Gastroesophageal sphincter (tissue), 4 donors: Measurements from ENCODE around the gene CIITA. TPM values are rescaled to one million over a fixed set of nuclear protein-coding genes. Genes with fewer than 3 reads are reported as not detected.

Experiments used
- ATAC-seq: fragments of 150-250 bp; one replicate; pipeline ENCODE4 v1.9.1; 2016; ENCODE audit warnings: mild to moderate bottlenecking, moderate library complexity
- H3K27ac ChIP-seq, 4 donors: fragments of 200-600 bp; sonication (generic) in 3 of 4; 1 replicate in 3 of 4; 2 replicates in 1 of 4; pipeline ENCODE4 v1.5.1; 2016 to 2019
- H3K27me3 ChIP-seq: fragments of 200-600 bp; sonication (generic); one replicate; pipeline ENCODE4 v1.5.1; 2019
- H3K36me3 ChIP-seq, 2 donors: fragments of 200-600 bp; sonication (generic); one replicate each; pipeline ENCODE4 v1.5.1; 2019; ENCODE audit warnings: control low read depth in 1 of 2
- H3K4me1 ChIP-seq, 3 donors: fragments of 200-600 bp; sonication (generic); 1 replicate in 2 of 3; 2 replicates in 1 of 3; pipeline ENCODE4 v1.5.1; 2016 to 2019; ENCODE audit warnings: control low read depth in 2 of 3
- H3K4me3 ChIP-seq, 2 donors: fragments of 200-600 bp; sonication (generic); one replicate each; pipeline ENCODE4 v1.5.1; 2019; ENCODE audit warnings: mild to moderate bottlenecking in 1 of 2, moderate library complexity in 1 of 2
- H3K9me3 ChIP-seq, 3 donors: fragments of 200-600 bp; sonication (generic); one replicate each; pipeline ENCODE4 v1.5.1; 2017 to 2019; ENCODE audit warnings: control low read depth in 2 of 3
- EP300 ChIP-seq: sonication (generic); formaldehyde crosslinking; IDR thresholded peaks from one replicate; pipeline ENCODE4 v1.6.1; 2017; ENCODE audit warnings: antibody characterized with exemption, mild to moderate bottlenecking
- POLR2A ChIP-seq, 2 donors: fragments of 450-650 bp; IDR thresholded peaks; one replicate each; pipeline ENCODE4 v1.6.1; 2017; ENCODE audit warnings: antibody characterized with exemption in 2 of 2, mild to moderate bottlenecking in 2 of 2, moderate library complexity in 1 of 2
- POLR2AphosphoS5 ChIP-seq: sonication (generic); formaldehyde crosslinking; IDR thresholded peaks from one replicate; pipeline ENCODE4 v1.6.1; 2017; ENCODE audit warnings: antibody characterized with exemption
- WGBS, 2 donors: methylation state at CpG; one replicate each; pipeline ENCODE4 v1.1.5; 2018; ENCODE audit warnings: low coverage in 1 of 2; 5-methylcytosine and 5-hydroxymethylcytosine counted together
- total RNA-seq, 4 donors: library from RNA; depleted of rRNA; stranded (reverse); fragments of >200 nt; gene quantifications; one replicate each; pipeline ENCODE4 v1.1.0, GENCODE V29; 2016
- TF ChIP-seq, protein P1 (sequence below), 4 experiments: fragments of 200-600 bp in 2 of 4; fragments of 450-650 bp in 2 of 4; sonication (generic) in 1 of 4; IDR thresholded peaks; one replicate each; pipeline ENCODE4 v1.5.1; 2017 to 2019; ENCODE audit warnings: antibody characterized with exemption in 4 of 4, mild to moderate bottlenecking in 2 of 4, moderate library complexity in 2 of 4

The CIITA gene
- total RNA-seq, 4 donors from 2014 or later = 4.3 to 26.5 (median 7.4) TPM

DNA sequence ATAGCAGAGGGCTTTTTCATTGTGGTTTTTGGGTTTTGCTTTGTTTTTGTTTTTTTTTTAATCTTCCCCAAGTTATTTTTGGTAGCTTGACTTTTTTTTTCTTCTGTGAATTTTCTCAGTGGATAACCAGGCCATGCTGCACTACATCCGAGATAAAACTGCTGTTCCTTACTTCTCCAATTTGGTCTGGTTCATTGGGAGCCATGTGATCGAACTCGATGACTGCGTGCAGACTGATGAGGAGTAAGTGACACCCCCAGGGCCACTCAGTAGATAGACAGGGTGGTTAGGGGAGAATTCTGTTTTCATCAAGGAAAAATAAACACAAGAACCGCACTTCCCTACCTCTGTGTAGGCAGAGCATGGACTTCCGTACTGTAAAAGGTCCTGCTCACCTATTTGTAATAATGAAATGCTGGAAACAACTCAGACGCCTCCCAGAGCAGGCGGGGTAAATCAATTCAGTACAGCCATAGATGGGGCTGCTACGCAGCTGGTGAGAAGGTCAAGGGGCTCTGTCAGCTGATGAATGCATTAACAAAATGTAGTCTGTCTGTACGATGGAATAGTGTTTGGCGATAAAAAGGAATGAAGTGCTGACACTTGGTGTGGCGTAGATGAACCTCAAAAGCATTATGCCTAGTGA, 95.9 kb downstream of the CIITA start:
- ATAC-seq = no peak
- H3K4me3 ChIP-seq = no peak overlapping the region
- WGBS, 2 donors = 83 to 92% methylated on average over 4 to 11 of the region's 12 CpGs
- H3K27me3 ChIP-seq = no peaks in the 10 kb centered on the region
- H3K27ac ChIP-seq = no peak overlapping the region
- no peak for TF ChIP-seq POLR2AphosphoS5
- TF ChIP-seq EP300 = no peak
- TF ChIP-seq POLR2A (IDR thresholded peaks at IDR 0.05) = no peak
- TF ChIP-seq, protein P1, sequence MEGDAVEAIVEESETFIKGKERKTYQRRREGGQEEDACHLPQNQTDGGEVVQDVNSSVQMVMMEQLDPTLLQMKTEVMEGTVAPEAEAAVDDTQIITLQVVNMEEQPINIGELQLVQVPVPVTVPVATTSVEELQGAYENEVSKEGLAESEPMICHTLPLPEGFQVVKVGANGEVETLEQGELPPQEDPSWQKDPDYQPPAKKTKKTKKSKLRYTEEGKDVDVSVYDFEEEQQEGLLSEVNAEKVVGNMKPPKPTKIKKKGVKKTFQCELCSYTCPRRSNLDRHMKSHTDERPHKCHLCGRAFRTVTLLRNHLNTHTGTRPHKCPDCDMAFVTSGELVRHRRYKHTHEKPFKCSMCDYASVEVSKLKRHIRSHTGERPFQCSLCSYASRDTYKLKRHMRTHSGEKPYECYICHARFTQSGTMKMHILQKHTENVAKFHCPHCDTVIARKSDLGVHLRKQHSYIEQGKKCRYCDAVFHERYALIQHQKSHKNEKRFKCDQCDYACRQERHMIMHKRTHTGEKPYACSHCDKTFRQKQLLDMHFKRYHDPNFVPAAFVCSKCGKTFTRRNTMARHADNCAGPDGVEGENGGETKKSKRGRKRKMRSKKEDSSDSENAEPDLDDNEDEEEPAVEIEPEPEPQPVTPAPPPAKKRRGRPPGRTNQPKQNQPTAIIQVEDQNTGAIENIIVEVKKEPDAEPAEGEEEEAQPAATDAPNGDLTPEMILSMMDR (IDR thresholded peaks at IDR 0.05) = no peak
- no peaks in the 10 kb centered on the region for H3K9me3 ChIP-seq
- peaks cover 0 to 10% (median 8%) of the 10 kb centered on the region in 3 donors for H3K4me1 ChIP-seq
- peaks cover 0 to 60% of the 10 kb centered on the region in 2 donors for H3K36me3 ChIP-seq

DNA sequence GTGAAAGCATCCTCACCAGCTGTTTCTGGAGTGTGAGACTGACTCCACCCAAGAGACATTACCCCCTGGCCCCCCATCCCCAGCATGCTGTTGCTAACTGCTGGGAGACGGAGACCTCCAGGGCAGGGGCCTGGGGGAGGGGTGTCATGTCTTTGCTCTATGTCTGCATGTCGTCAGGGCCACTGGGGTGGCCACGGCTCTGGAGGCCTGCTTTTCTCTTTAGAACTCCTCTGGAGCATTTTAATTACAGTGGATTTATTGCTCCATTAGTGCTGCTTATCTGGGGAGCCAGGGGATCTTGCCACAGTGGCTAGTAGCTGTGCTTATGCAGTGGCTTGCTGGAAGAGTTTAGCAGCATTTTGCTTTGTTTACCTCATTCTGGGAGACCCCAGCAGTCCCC, 99.6 kb downstream of the CIITA start:
- Histone ChIP-seq H3K9me3 (no peaks in the 10 kb centered on the region), H3K4me1 (peaks cover 0 to 34% (median 18%) of the 10 kb centered on the region in 3 donors), H3K4me3 (no peak overlapping the region), H3K27ac (no peak overlapping the region), H3K36me3 (peaks cover 0 to 49% of the 10 kb centered on the region in 2 donors), H3K27me3 (no peaks in the 10 kb centered on the region)
- WGBS, 2 donors = 34% methylated on average over 2 of the region's 3 CpGs; no CpG with 5 or more reads in 1 of the 2 donors
- TF ChIP-seq POLR2AphosphoS5 (no peak), EP300 (no peak), POLR2A (IDR thresholded peaks at IDR 0.05) (no peak)
- TF ChIP-seq, protein P1 (IDR thresholded peaks at IDR 0.05) = no peak
- ATAC-seq = no peak

DNA sequence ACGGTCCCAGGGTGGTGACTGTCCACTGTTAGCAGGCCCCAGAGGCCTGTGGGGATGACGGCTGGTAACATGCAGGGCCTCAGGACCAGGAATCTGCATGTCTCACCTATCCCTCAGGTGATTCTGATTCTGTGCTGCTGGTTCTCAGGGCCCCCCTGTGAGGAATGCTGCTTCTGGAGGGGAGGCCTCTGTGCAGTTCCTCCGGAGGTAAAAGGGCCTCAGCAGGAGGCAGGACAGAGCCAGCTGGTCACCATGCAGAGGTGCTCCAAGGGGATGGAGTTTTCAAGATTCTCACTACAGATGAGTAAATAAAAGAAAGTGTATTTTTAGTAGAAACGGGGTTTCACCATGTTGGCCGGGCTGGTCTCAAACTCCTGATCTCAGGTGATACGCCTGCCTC, 101.1 kb downstream of the CIITA start:
- Histone ChIP-seq H3K36me3 (peaks cover 0 to 46% of the 10 kb centered on the region in 2 donors), H3K4me3 (no peak overlapping the region), H3K27me3 (no peaks in the 10 kb centered on the region), H3K9me3 (no peaks in the 10 kb centered on the region), H3K4me1 (peaks cover 0 to 41% (median 11%) of the 10 kb centered on the region in 3 donors), H3K27ac (peak overlapping the region in 2 of 4 donors; percentile 82 to 86)
- TF ChIP-seq EP300 = no peak
- no peak for TF ChIP-seq POLR2A (IDR thresholded peaks at IDR 0.05)
- TF ChIP-seq, protein P1 (IDR thresholded peaks at IDR 0.05) = no peak
- no peak for TF ChIP-seq POLR2AphosphoS5
- no peak for ATAC-seq
- 100% methylated on average over 4 of the region's 6 CpGs; no CpG with 5 or more reads in 1 of the 2 donors for WGBS, 2 donors

DNA sequence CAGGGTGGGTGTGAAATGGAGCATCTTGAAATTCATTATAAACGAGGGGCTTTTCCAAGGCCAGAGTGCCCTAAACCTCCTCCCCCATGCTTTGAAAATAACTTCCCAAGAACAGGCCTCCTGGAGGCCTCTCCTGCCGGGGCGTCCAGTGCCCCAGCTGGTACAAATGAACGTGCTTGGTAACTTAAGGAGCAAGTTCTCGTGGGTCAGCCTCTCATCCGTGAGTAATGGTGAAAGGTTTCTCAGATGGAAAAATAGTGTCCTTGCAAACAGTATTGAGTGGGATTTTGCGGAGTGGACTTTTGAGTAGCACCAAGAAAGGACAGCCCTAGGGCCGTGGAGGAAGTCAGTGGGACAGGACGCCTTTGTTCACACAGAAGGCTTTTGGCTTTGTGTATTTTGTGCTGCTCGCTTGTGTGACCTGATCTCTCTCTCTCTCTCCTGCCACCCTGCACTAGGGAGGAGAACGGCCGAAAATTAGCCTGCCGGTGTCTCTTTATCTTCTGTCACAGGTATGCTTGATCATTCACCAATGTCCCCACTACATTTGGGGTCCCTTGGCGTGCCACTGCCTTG, 102.0 kb downstream of the CIITA start:
- no peak for ATAC-seq
- H3K4me3 ChIP-seq = no peak overlapping the region
- peaks cover 0 to 45% (median 11%) of the 10 kb centered on the region in 3 donors for H3K4me1 ChIP-seq
- no peaks in the 10 kb centered on the region for H3K9me3 ChIP-seq
- TF ChIP-seq, protein P1 (IDR thresholded peaks at IDR 0.05) = no peak
- TF ChIP-seq POLR2AphosphoS5 (no peak), POLR2A (IDR thresholded peaks at IDR 0.05) (no peak), EP300 (no peak)
- peak overlapping the region; percentile 48 to 91 (median 84) for H3K27ac ChIP-seq
- peaks cover 0 to 46% of the 10 kb centered on the region in 2 donors for H3K36me3 ChIP-seq
- H3K27me3 ChIP-seq = no peaks in the 10 kb centered on the region
- 88 to 91% methylated on average over 4 to 5 of the region's 14 CpGs for WGBS, 2 donors
